ENCODE measurements around the gene PIK3IP1.
"Not testable (repeated sequence)": the region's sequence is repeated elsewhere in the genome, so short reads cannot be mapped to it uniquely, and the experiment has no call there.

Gene PIK3IP1, protein sequence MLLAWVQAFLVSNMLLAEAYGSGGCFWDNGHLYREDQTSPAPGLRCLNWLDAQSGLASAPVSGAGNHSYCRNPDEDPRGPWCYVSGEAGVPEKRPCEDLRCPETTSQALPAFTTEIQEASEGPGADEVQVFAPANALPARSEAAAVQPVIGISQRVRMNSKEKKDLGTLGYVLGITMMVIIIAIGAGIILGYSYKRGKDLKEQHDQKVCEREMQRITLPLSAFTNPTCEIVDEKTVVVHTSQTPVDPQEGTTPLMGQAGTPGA

DNA sequence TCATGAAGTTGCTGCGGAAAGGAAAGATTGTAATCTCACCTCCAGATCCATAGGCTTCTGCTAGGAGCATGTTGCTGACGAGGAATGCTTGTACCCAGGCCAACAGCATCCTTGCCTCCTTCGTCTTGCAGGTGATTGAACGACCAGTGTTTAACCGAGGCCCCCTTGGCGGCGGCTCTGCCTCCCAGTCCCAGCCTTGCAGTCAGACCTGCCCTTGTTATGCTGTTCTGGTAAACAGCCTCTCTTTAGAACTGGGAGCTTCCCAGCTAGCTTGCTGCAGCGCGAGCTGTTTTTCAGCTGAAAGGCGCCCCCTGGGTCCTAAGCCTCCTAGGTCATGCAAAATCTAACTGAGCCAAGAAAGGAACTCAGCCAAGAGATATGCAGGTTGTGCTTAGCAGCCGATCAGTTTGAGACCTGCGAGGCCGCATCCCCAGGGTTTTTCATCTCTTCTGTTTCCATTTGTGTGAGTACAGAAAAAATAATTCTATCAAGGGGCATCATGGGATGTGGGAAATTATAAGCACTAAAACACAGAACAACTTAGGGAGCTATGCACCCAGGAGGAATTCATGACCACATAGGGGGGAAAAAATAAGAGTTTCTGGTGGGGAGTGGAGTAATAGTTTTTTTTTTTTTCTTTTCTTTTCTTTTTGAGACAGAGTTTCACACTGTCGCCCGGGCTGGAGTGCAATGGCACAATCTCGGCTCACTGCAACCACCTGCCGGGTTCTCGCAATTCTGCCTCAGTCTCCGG, at the start of gene PIK3IP1:
Gene PIK3IP1, minus strand, starts transcription at position 253 of the 754 bp plus-strand sequence. Its CDS starts 144 bp downstream, at position 109.
- no peak for FAIRE-seq

DNA sequence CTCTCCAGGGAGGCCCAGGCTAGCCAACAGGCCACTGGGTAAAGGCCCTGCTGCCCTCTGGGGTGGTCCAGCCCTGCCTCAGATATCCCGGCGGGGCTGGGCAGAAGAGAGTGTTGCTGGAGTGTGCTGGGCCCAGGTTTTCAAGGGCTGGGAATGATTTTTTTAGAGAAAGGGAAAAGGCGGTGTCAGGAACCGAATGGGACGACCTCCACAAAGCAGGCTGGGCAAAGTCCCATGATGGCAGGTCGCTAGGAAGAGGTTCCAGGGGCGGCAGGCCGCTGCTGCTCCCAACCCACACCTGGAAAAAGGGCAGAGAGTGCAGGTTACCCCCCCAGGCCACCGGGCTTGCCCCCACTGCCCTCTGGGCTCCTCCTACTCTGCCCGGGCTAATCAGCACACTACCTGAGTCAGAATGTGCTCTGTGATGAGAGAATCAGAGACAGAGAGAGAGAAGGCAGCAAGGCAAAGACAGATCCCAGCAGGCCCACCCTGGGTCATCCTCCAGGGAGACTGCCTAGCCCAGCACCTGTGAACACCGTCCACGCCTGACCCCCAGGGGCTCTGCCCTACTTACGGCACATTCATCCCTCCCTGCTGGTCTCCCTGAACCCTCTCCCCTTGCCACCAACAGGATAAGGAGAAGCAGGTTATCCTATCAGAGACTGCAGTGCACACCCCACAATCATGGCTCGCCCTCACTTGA, 49.2 kb upstream of the PIK3IP1 start:
- no peak for FAIRE-seq

DNA sequence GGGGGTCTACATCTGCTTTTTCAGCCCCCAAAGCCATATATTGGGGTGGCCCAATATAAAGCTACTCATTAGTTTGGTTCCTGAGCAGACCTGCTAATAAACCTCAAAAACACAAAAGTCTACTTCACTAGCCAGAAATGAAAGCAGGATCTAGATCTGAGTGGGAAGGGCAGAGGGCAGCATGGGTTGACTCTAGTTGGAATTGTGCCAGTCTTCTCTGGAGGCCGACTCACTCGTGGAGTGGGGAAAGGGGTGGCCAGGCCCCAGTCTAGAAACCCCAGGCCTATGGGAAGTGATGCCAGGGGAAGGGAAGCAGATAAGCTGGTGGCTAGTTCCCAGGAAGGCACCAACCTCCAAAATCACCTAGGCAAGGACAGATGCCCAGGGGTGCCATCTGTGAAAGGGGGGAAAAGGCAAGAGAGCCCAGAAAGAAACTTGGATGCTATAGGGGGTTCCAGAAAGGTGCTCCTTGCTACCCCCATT, 48.5 kb upstream of the PIK3IP1 start:
- FAIRE-seq, result no peak

DNA sequence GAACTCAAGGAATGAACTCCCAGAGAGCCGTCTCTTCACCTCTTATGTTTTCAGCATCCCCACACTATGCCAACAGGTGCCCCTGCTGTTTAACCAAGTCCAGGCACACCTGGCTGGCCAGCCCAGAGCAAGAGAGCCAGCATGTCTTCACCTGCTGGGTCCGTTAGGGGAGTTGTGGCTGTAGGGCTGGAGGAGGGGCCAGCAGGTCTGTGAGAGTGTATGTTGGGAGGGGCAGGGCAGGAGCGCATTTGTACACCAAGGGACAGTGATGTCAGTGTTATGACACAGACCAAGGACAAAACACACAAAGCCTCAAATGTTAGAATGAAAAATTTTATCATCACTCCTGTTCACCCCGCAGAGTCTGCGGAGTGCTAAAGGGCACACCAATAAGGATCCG, 48.1 kb upstream of the PIK3IP1 start:
- no peak for FAIRE-seq

DNA sequence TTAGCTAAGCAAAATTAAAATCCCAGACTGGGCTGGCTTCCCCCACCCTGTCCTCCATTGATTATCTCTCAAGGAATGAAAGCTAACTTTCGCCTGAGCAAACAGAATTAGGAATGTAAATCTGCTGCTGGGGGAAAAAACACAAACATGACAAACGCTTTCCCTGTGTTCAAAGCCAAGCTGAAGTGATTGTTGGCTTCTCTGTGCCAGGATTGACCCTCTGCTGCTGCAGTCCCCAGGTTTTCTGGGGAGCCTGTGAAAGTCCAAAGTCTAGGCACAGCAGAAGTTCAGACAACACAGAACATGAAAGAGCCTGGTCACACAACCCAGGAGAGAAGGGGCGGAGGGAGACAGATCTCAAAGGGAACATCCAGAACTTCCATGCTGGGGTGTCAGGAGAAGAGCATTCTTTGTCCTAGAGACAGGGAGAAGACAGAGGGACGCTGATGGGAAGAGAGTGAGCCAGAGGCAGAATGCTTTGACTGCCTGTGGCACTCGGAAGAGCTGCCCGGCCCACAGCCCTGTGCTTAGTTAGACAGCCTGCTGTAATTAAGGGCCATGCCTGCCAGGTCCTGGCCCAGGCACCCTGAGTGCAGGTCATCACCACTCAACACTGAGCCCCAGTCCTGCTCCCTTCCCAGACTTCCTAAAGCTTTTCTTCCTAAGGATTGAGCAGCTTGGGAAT, 47.0 kb upstream of the PIK3IP1 start:
- no peak for FAIRE-seq

DNA sequence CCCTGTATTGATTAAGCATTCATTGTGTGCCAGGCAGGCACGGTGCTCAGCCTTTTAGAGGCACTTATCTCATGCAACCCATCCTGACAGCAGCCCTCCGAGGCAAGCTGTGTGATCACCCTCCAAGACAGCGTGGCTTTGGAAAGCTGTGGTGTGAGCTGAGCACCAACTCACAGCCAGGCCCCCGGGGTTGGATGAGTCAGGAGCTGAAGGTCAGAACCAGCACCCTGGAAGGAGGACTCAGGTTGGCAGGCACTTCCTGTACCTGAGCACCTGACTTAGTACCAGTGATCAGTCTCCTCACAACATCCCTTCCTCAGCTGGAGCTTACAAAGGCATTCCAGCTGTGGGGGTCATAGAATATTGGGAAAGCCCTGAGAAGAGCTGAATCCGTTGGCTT, 44.9 kb upstream of the PIK3IP1 start:
- no peak for FAIRE-seq

DNA sequence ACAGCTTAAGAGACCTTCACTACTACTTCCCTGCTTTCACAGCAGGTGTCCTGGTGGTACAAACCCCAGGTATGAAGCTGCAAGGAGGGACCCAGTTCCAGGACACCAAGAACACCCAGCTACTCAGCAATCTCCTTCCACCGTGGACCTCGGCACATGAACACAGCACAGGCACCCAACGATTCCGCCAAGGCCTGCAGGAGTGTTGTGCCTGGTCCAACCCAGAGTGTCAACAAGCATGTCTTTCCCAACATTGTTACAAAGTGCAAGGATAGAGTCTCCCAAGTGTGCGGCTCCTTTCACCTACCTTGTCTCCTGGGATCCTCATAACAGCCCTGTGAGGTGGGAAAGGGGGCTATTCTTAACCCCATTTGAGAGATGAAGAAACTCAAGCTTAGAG, 42.0 kb upstream of the PIK3IP1 start:
- FAIRE-seq, result no peak

DNA sequence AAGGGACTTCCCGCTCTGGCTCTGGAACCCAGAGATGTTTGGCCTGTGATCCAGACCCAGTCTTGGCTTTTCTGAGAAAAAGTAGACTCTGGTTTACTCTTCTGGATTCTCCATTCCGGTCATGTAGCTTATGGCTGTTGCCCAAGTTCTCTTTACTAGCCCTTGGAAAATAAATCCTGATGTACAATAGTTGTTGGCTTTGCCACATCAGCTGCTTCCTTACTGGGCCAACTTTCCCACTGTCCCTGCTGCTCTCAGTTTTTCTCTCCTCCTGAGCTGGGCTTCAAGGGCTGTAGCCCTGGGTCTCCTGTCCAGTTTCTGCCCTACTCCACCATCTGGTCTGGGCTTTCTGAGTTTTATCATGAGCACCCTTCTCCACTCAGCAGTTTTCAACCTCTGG, 41.4 kb upstream of the PIK3IP1 start:
- FAIRE-seq, result no peak

DNA sequence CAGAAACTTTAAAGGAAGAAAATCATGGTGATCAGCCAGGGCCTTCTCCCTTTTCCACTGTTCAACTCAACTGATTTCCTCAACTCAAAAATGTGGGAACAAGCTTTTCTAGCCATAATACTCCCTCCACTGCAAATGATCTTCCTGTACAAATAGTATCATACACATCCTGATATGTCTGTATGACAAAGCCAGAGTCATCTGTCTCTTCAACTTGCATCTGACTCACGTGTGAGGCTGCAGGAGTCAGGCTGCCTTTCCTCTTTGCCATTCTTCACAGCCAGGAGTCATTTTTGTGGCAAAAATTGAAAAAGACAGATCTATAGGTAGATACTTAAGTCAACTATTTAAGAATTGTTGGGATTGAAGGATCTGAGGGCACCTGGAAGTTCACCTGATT, 40.6 kb upstream of the PIK3IP1 start:
- no peak for FAIRE-seq

DNA sequence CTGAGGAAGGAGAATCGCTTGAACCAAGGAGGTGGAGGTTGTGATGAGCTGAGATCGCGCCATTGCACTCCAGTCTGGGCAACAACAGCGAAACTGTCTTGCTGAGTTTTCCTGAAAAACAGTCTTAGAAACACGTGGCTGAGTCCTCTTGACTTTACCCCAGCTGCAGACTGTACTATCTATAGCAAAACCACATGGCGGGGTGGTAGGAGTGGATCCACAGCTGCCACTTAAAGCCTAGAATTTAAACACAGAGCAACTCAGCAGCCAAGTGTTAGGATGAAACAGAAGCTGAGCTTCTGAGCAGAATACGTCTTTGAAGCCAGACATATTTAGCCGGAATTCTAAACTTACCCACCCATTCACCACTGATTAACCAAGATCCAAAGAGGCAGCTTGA, 39.7 kb upstream of the PIK3IP1 start:
- FAIRE-seq, result no peak

DNA sequence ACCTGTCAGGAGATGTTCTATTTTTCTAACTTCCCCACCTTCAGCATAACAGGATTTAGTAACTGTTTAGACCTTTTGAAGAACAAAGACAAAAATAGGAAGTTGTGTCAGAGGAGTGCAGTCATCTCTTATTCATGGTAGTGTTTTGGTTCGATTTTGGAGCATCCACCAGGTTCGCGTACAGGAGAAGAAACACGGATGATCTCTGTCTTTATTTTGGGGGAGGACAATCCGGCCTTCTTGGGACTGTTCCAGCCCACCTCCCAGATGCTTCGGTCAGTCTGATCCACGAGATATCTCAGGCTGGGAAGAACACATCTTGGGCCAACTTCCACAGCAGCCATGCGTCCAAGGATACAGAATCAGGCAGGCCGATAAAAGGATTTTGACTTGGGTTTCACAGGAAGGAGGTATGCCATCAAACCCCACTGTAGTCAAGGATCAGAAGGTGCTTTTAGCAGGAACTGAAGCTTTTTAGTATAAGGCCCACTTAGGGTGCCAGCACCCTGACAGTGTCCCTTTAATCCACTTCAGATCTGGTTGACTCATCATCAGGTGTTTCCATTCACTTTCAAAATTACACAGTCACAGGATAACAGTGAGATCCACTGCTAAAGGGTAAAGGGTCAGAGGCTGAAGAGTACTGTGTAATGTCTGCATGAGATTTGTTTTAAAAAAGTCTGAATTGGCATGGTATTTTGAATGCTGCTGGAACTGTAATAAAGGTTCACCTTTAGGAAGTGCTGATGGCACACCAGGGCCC, 37.3 kb upstream of the PIK3IP1 start:
- FAIRE-seq, result no peak

DNA sequence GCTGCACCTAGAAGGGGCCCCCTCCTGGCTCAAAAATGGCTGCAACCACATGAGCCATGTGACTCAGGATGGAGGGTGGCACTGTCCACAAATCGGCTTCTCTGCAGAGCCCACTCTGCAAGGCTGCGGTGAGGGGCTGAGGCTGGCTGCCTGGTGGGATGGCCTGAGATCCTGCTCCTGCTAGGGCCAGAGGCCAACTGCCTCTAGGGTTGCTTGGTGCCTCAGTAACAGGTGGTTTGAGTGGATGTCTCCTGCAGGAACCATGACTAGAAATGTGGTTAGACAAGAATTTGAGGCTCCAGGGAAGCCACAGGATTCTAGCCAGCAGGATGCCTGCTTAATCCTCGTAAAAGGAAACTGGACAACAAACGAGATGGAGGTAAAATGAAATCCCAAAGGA, 36.7 kb upstream of the PIK3IP1 start:
- no peak for FAIRE-seq

DNA sequence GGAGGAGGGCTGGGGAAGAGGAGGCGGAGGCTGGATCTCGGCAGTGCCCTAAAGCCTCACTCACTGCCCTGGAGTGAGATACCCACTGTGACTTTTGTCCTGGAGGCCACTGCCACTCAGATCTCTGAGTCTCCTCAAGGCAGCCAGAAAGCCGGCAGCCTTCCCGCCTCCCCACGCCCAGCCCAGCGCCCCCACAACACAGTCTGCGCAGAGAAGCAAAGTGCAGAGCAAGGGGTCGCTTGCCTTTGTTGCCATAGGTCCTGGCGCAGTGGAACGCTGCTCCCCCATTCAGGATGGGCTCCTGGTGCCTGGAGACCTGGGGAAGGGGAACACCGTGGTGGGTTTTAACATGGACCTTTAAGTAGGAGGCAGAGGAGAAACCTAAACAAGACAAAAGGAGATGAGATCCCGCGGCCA, 36.3 kb upstream of the PIK3IP1 start:
- no peak for FAIRE-seq

DNA sequence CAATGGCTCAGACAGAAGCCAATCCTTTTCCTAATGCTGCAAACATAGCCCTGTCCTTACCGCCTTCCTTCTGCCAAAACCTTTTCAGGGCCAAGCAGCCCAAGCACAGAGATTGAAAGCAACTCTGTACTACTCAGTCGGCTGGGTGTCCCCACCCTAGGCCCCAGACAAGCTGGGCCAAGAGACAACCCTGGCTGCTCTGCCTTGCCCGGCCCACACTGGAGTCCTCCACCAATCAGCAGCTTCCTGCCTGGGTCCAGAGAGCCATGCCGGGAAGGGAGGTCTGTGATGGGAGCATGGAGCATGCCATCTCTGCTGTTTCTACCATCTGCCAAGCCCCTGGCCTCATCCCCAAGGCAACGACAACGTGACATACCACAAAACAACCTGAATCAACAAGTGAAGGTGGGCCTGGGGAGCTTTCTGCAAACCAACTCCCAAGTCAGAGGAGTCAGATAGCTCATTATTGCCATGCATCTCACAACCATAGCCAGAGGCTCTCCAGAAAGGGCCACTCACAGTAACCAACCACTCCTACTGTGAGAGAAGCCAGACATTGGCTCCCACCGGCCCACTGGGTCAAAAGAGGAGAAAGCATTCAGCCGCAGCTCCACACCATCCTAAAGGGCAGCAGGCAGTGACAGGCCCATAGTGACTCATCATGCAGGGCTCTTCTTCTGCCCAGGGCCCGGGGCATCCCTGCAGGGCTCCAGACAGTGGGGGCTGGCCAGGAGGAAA, 35.7 kb upstream of the PIK3IP1 start:
- FAIRE-seq, result no peak

DNA sequence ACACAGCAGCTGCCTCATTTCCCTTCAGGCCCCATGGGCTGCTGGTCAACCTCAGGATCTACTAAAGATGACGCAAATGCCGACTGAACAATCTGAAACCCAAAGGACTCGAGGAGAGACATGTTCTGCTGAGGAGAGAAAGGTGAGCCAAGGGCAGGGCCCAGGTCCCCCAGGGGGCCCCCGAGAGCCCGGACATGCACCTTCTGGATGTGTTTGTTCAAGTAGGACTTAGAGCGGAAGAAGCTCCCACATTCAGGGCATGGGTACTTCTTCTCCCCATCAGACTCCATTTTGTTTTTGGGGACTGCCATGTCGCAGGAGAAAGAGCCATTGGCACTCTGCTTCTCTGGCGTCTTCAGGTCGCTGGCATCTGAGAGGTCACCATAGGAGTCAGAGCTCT, 34.6 kb upstream of the PIK3IP1 start:
- FAIRE-seq, result no peak

DNA sequence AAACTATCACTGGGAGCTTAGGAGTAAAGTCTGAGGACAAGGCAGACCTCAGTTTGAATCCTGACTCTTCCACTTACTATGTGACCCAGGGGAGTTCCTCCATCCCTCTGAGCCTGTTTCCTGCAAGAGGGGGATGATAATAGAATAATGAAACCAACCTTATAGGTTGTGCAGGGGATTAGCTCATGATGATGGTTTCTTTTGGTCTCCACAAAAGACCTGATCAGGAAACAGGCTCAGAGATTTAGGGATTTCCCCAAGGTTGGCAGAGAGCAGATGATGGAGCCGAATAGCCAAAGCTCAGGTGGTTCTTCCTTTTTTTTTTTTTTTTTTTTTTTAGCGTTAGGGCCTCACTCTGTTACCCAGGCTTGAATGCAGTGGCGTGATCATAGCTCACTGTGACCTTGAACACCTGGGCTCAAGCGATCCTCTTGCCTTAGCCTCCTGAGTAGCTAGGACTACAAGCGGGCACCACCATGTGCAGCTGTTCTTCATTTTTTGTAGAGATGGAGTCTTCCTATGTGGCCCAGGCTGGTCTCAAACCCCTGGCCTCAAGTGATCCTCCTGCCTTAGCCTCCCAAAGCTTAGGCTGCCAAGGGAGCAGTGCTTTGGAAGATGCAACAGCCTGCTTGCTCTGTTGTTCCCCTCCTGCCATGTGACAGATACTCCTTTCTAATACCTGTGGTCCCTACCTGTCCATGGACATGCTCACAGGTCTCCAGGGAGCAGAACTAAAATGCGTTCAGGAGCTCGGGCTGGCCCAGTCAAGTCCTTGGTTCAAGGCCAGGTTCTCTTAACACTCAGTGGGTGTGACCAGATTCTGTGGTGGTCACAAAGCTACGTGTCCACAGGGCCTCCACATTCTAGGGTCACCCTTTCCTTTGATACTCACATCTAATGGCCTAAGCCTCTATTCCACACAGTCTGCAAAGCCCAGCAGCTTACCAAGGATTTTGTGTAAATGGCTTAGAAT, 31.6 kb upstream of the PIK3IP1 start:
- FAIRE-seq, result no peak

DNA sequence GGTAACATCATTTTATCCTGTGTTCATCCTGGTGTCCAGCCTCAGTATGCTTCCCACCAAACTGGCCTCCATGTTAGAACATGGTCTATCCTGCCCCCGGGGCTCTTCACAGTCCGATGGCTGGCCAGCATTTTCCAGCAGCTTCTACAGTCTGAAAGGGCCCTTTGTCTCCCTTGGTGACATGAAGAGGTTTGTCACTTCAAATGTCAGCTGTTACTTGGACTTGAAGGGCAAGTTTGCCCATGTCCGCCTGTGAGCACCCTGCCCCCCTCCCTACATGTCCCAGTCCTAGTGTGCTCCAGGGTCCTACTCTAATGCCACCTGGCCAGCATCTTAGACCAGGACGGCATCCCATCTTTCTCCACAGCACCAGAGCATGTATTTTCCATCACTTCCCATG, 29.1 kb upstream of the PIK3IP1 start:
- FAIRE-seq, result no peak

DNA sequence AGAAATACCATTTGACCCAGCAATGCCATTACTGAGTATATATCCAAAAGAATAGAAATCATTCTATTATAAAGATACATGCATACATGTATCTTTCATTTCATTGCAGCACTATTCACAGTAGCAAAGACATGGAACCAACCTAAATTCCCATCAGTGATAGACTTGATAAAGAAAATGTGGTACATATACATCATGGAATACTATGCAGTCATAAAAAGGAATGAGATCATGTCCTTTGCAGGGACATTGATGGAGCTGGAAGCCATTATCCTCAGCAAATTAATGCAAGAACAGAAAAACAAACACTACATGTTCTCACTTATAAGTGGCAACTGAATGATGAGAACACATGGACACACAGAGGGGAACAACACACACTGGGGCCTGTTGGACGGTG, 21.9 kb upstream of the PIK3IP1 start:
- not testable (repeated sequence) for FAIRE-seq

DNA sequence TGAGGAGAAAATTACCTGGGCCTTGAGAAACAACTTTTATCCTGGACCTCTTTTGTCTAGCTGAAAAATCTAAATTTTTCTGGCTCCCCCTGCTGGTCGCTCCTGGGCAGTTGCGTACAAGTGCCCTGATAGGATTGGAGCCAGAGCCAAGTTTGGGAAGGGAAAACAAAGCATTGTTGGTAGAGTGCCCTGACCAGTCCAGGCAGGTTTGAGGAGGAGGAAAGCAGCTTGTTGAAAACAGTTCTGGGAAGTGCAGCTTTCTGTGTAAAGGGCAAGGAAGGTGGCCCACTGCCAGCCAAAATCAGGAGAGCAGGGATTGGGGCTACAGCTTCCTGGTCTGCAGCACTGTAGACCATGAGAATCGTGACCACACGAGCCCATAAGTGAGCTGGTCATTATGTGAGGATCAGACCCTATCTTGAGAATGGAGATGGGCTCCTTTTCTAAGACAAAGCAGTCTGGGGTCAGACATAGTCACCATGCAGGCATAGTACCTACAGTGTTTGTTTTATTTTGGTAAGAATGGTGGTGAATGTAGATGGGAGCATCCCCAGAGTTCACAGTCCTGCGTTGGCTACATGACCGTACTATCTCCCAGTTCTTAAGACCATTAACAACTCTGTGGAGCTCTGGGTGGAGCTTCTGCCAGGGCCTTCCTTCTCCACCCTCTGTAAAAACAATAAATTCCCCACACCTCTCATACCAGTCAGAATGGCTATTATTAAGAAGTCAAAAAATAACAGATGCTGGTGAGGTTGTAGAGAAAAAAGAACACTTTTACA, 21.3 kb upstream of the PIK3IP1 start:
- FAIRE-seq, result no peak

DNA sequence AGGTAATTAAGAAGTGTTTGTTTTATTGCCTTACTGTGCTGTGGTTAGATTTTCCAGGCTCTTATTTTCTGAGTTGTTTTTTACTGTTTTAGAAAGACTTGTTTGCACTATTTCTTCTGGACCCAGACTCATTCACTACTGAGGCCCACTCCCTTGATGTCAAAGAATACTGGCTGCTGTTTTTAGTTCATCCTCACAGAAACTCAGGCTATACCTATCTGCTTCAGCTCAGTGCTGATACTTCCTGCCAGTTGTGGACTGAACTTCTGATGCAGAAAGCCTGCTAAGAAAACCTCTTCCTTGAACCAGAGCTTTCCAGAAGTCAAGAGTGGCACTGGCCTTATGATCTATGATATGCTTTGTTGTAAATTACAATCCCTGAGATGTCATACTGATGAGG, 15.9 kb upstream of the PIK3IP1 start:
- FAIRE-seq, result no peak

All from colon (tissue), 2 donors.